Lung microvascular endothelial cell (primary cell): ENCODE measurements around the gene COX20. TPM values are rescaled to one million over a fixed set of nuclear protein-coding genes. Genes with fewer than 3 reads are reported as not detected.
"Not testable (repeated sequence)": the region's sequence is repeated elsewhere in the genome, so short reads cannot be mapped to it uniquely, and the experiment has no call there.

Experiments used
- DNase-seq, 2 donors: peaks; one replicate each; pipeline versions ENCODE4 v3.0.0 to v3.0.0-alpha.2; 2010; ENCODE audit warnings: low read depth in 2 of 2
- total RNA-seq: library from RNA; depleted of rRNA; stranded (reverse); fragments of >200 nt; gene quantifications from 2 replicates; pipeline ENCODE4 v1.2.1, GENCODE V29; 2014

Gene COX20, protein sequence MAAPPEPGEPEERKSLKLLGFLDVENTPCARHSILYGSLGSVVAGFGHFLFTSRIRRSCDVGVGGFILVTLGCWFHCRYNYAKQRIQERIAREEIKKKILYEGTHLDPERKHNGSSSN
- 10.0 and 11.1 TPM in 2 replicates for total RNA-seq

- DNase-seq = peak; percentile 94 to 97
Observed at GRCh38 chr1:244835276-244836134, at the start of gene COX20. COX20 (plus strand) TSS chr1:244835658; CDS start chr1:244835715, 57 bp downstream.

DNA sequence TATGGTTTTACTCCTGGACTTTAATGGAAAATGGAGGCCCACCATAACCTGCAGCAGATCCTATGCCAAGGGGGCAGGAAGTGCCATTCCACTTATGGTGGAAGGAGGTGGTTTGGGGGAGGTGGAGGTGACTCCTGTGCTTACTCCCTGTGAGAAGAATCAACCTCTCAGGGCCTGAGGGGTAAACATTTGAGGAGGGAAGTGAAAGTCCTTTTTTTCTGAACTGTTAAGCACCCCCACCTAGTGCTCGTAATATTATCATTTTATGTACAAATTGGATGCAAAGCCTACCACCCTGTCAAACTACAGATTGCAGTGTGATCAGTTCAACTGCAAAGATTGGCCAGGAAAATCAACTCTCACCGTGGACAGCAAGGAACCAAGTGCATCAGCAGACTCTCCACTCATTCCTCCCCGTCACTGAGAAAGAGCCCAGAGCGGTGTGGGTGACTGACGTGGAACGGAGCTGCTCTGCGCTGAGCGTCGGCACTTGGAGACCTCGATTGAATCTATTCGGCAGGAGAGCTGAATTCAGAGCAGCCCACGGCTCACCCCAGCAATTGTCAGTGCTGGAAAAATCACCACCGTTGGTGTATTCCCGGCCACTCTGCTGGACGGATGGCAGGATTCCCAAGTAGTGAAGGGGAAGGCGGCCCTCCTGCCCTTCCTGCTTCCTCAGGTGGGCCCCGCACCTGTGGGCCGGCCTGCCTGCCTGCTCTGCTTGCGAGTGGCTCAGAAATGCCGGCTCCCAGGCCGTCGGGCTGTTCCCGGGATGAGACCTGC is 46.8 kb upstream of the COX20 start:
- DNase-seq = no peak

- peak in 1 of 2 donors; percentile 35 for DNase-seq
Observed at GRCh38 chr1:244789276-244789580, 46.2 kb upstream of the COX20 start.

- no peak for DNase-seq
Observed at GRCh38 chr1:244789731-244790130, 45.7 kb upstream of the COX20 start.

DNA sequence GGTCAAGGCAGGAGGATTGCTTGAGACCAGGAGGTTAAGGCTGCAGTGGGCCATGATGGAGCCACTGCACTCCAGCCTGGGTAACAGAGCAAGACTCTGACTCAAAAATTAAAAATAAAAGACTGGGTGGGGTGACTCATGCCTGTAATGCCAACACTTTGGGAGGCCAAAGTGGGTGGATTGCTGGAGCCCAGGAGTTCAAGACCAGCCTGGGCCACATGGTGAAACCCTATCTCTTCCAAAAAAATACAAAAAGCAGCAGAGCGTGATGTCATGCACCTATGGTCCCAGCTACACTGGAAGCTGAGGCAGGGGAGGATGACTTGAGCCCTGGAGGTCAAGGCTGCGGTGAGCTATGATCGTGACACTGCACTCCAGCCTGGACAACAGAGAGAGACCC is 44.4 kb upstream of the COX20 start:
- DNase-seq = no peak

GRCh38 chr1:244792188-244792850 is 43.1 kb upstream of the COX20 start:
- DNase-seq = no peak

GRCh38 chr1:244794071-244794470 is 41.4 kb upstream of the COX20 start:
- DNase-seq = no peak

DNA sequence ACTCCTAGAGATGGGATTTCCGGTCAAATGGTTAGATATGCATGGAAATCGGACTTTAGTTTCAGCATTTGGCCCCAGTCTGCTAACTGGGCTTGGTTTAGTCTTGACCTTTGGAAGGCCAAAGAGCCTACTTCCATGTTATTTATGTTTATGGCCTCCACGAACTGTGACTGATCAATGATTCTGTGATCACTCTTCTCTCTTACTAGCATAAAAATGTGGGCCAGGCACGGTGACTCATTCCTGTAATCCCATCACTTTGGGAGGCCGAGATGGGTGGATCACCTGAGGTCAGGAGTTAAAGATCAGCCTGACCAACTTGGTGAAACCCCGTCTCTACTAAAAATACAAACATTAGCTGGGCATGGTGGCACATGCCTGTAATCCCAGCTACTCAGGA is 40.9 kb upstream of the COX20 start:
- DNase-seq = not testable (repeated sequence)

DNA sequence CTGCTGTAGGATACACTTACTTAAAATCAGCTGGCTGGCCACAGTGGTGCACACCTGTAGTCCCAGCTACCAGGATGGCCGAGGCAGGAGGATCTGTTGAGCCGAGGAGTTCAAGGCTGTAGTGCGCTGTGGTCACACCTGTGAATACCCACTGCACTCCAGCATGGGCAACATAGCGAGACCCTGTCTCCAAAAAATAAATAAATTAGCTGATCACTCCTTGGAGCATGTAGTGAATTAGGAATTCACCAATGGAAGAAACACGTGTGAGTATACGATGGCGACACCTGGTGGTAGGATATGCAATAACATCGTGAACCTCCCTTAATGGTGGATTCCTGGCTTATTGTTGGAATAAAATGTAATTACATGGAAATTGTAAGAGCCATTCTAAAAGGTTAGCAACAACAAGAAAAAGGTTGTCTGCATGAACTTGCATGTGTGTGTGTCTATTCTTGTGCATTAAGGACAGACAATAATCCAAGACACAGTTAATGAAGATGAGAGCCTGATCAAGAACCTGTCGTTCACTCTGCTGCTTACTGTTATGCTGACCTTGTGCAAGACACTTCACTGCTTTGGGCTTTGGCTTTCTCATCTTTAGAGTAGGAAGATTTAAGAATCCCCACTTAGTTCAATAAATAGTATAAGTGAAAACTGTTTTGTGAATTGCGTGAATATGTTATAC is 38.6 kb upstream of the COX20 start:
- DNase-seq = peak; percentile 73 to 83

DNA sequence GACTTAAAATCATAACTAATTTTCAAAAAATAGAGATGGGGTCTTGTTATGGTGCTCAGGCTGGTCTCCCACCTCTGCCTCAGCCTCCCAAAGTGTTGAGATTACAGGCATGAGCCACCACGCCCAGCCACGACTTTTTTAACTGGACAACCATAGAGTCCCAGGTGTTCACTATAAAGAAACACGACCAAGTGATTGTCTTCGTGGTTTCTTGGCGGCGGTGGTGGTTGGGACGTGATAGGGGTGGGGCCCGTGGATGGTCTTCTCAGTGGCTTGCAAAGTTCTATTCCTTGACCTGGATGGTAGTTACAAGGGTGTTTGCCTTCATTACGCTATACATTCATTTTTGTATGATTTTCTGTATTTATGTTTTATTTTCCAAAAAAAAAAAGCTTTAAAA is 34.6 kb upstream of the COX20 start:
- no peak for DNase-seq

DNA sequence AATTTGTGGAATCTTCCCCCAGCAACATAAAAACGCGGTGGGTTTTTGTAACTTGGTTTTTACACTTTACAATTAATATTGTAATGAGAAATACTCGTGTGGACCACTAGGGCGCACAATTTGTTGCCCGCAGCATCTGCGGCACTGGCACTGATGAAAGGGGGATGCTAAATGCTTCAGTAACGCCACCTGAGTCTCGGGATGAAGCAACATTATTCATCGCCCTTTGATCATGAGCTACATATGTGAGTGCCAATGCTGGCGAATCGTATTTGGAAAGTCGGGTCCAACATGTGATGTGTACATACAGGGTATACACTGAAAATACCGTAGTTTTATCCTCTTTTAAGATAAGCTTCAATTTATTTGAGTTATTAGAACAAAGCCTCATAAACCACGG is 34.2 kb upstream of the COX20 start:
- peak; percentile 57 to 81 for DNase-seq

DNA sequence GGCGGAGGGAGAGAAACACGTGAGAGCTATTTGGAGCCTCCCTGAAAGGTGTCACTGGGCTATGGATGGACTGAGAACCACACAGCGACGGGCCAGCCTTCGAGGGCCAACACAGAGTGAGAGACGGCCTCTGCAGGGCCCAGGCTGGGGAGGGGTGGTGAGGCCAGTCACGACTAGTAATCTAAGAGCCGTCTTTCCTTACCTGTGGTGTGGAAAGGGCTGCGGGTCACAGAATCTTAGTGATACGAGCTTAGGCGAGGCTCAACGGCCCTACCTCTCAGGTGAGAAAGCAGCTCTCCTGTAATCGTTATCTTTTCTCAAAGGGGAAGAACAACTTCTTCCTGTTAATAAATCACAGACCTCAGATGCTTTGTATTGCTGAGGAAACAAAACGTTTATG is 33.4 kb upstream of the COX20 start:
- no peak for DNase-seq

DNA sequence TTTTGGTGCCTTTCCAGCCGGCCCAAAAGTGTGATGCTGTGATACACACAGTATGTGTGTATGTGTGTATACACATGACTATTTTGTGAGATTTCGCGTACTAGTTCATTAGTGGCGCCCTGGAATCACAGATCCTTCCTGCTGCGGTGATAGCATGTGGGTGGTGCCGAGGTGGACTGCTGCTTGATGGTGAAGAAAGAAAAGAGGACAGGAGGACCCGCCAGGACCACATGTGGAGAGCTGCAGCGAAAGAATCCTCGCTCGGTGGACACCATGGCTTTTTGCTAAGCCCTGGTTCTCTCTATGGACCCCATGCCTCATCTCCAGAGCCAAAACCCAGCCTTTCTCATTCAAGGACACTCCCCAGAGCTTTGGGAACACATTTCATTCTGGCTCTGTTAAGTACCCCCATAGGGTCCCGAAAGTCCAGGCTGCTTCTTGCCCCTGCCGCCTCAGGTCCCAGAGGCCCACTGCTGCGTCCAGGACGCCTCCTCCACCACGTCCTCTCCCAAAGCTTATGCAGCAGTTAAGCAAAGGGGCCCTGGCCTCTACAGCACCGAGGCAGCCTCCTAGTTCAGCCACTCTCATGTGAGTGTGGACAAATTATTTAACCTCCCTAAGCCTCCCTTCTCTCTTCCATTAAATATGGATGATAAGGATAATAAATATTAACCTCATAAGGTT is 32.8 kb upstream of the COX20 start:
- no peak for DNase-seq

GRCh38 chr1:244804841-244805240 is 30.6 kb upstream of the COX20 start:
- no peak for DNase-seq

DNA sequence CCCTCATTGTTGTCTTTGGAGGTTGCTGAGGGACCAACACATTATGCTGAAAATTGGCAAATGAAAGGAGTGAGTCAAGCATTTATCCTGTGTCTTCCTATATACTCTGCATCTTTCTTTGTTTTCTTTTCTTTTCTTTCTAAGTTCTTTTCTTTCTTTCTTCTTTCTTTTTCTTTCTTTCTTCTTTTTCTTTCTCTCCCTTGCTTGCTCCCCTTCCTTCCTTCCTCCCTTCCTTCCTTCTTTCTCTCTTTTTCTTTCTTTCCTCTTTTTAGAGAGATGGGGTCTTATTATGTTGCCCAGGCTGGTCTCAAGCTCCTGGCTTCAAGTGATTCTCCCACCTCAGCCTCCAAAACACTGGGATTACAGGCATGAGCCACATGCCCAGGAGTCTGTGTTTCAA is 28.3 kb upstream of the COX20 start:
- no peak for DNase-seq

GRCh38 chr1:244810221-244810620 is 25.2 kb upstream of the COX20 start:
- no peak for DNase-seq

DNA sequence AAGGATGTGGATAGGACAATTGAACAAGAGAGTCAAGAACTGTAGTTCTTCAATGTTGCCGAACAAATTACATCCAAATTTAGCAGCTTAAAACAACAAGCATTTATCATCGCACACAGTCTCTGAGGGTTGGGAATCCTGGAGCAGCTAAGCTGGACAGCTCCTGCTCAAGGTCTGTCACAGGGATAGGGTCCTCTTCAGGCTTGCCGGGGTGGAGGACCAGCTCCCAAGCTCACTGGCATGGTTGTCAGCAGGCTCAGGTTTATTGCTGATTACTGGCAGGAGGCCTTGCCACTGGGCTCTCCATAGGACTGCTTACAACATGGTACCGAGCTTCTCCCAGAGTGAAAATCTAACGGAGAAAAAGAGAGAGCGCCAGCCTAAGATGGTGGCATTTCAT is 22.1 kb upstream of the COX20 start:
- DNase-seq = no peak

- peak in 1 of 2 donors; percentile 34 for DNase-seq
Observed at GRCh38 chr1:244815600-244816099, 19.8 kb upstream of the COX20 start.

GRCh38 chr1:244817415-244817894 is 18.0 kb upstream of the COX20 start:
- no peak for DNase-seq

- DNase-seq = no peak
Observed at GRCh38 chr1:244820131-244820530, 15.3 kb upstream of the COX20 start.

GRCh38 chr1:244821134-244821533 is 14.3 kb upstream of the COX20 start:
- DNase-seq = no peak
